Choroid plexus epithelial cell (primary cell): ENCODE results near the gene ARMC9.

Experiments
- DNase-seq: peaks from one replicate; pipeline ENCODE4 v3.0.0-alpha.2; 2010; ENCODE audit warnings: low read depth
- H3K4me3 ChIP-seq: 2 replicates; pipeline ENCODE4 v1.5.1; 2011; ENCODE audit warnings: low read depth, mild to moderate bottlenecking, control low read depth, low read length, moderate library complexity
- CTCF ChIP-seq: conservative IDR thresholded peaks from 2 replicates; pipeline ENCODE4 v1.5.1; 2011; ENCODE audit warnings: low read depth, mild to moderate bottlenecking, control low read depth, inconsistent platforms, low read length, moderate library complexity

The ARMC9 gene

GRCh38 chr2:231308631-231309428 lies 110.4 kb downstream of the ARMC9 start:
- DNase-seq, result peak; percentile 63
- TF ChIP-seq CTCF, result no peak

GRCh38 chr2:231312066-231312465 lies 113.6 kb downstream of the ARMC9 start:
- no peak for DNase-seq
- no peak for TF ChIP-seq CTCF
- H3K4me3 ChIP-seq, result no peak overlapping the region

More at GRCh38 chr2:231308631-231309428, 110.4 kb downstream of the ARMC9 start:
- no peak overlapping the region for H3K4me3 ChIP-seq

GRCh38 chr2:231315896-231316295 lies 117.5 kb downstream of the ARMC9 start:
- no peak for TF ChIP-seq CTCF
- no peak overlapping the region for H3K4me3 ChIP-seq
- no peak for DNase-seq

- no peak for DNase-seq
- no peak overlapping the region for H3K4me3 ChIP-seq
- no peak for TF ChIP-seq CTCF
Observed at GRCh38 chr2:231317579-231317978, 119.1 kb downstream of the ARMC9 start.

GRCh38 chr2:231318436-231318835 lies 120.0 kb downstream of the ARMC9 start:
- no peak overlapping the region for H3K4me3 ChIP-seq
- no peak for TF ChIP-seq CTCF
- no peak for DNase-seq

- no peak overlapping the region for H3K4me3 ChIP-seq
- TF ChIP-seq CTCF, result no peak
- no peak for DNase-seq
Observed at GRCh38 chr2:231318954-231319353, 120.5 kb downstream of the ARMC9 start.

GRCh38 chr2:231319867-231320266 lies 121.4 kb downstream of the ARMC9 start:
- DNase-seq, result no peak
- H3K4me3 ChIP-seq, result no peak overlapping the region
- TF ChIP-seq CTCF, result no peak
